ENCODE results near the gene SPTBN5. TPM values are rescaled to one million over a fixed set of nuclear protein-coding genes. Genes with fewer than 3 reads are reported as not detected.

SPTBN5 gene
- total and polyA plus RNA-seq, 10 of the 15 experiments (the other 5 are each of a cell fraction or from before 2014, with no cell fraction given) = under 0.01 to 0.18 (median 0.04) TPM; not detected in 4

- FAIRE-seq = no peak
- Histone ChIP-seq H3K36me3 (ENCODE audit: control insufficient read depth in 2 of 2, insufficient read depth in 2 of 2, low read length in 1 of 2) (no peaks in the 10 kb centered on the region; a peak in 1 of 4 replicates), H3K79me2 (ENCODE audit: control insufficient read depth, insufficient read depth, low read length) (no peaks in the 10 kb centered on the region), H3K9me3 (replicated peaks; ENCODE audit: control insufficient read depth, insufficient read depth, low read length) (no peaks in the 10 kb centered on the region), H3K4me2 (ENCODE audit: control insufficient read depth, insufficient read depth) (no peak overlapping the region), H3K9ac (ENCODE audit: control insufficient read depth, insufficient read depth, low read length) (no peak overlapping the region), H3K4me1 (ENCODE audit: control insufficient read depth, insufficient read depth, low read length) (no peaks in the 10 kb centered on the region), H3K27ac (ENCODE audit: control insufficient read depth, insufficient read depth) (no peak overlapping the region), H4K20me1 (ENCODE audit: control insufficient read depth, insufficient read depth) (no peaks in the 10 kb centered on the region; the same call in 1 of the 2 replicates), H2AFZ (ENCODE audit: control insufficient read depth, low read depth, low read length) (no peak overlapping the region), H3K27me3 (replicated peaks in 1 of 2; ENCODE audit: control insufficient read depth in 2 of 2, insufficient read depth in 2 of 2, low read length in 1 of 2) (no peaks in the 10 kb centered on the region), H3K4me3 (no peak overlapping the region)
- intact Hi-C loops (cut with micrococcal nuclease; ENCODE audit: unreplicated experiment) (no loop called here), in situ Hi-C loops (cut with MboI) (no loop called here)
- TF ChIP-seq TAF1 (IDR thresholded peaks at IDR 0.05; ENCODE audit: borderline replicate concordance, low read depth, low read length) (no peak), EP300 (IDR thresholded peaks at IDR 0.05; ENCODE audit: borderline replicate concordance in 1 of 2, control insufficient read depth in 1 of 2, low read depth in 2 of 2, low read length in 2 of 2) (no peak), CBX3 (IDR thresholded peaks at IDR 0.05; ENCODE audit: borderline replicate concordance, low read depth) (no peak), FOXM1 (IDR thresholded peaks at IDR 0.05; ENCODE audit: low read depth, low read length) (no peak), POLR2AphosphoS5 (IDR thresholded peaks at IDR 0.05; ENCODE audit: low read length) (no peak), RCOR1 (conservative IDR thresholded peaks at IDR 0.05; ENCODE audit: low read depth, low read length) (no peak), SIN3A (IDR thresholded peaks at IDR 0.05; ENCODE audit: low read depth, low read length) (no peak), MTA3 (IDR thresholded peaks at IDR 0.05; ENCODE audit: borderline replicate concordance, low read length) (no peak), NFYA (IDR thresholded peaks at IDR 0.05; ENCODE audit: borderline replicate concordance, low read depth, low read length) (no peak), SUZ12 (IDR thresholded peaks at IDR 0.05; ENCODE audit: unreplicated experiment) (no peak), GABPA (IDR thresholded peaks at IDR 0.05; ENCODE audit: low read depth) (no peak), NBN (IDR thresholded peaks at IDR 0.05) (no peak), ZSCAN29 (IDR thresholded peaks at IDR 0.05) (no peak), ZBED1 (IDR thresholded peaks at IDR 0.05; ENCODE audit: borderline replicate concordance) (no peak)
- TF ChIP-seq, protein P1, sequence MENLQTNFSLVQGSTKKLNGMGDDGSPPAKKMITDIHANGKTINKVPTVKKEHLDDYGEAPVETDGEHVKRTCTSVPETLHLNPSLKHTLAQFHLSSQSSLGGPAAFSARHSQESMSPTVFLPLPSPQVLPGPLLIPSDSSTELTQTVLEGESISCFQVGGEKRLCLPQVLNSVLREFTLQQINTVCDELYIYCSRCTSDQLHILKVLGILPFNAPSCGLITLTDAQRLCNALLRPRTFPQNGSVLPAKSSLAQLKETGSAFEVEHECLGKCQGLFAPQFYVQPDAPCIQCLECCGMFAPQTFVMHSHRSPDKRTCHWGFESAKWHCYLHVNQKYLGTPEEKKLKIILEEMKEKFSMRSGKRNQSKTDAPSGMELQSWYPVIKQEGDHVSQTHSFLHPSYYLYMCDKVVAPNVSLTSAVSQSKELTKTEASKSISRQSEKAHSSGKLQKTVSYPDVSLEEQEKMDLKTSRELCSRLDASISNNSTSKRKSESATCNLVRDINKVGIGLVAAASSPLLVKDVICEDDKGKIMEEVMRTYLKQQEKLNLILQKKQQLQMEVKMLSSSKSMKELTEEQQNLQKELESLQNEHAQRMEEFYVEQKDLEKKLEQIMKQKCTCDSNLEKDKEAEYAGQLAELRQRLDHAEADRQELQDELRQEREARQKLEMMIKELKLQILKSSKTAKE (IDR thresholded peaks at IDR 0.05; ENCODE audit: low read depth, poor library complexity, severe bottlenecking) = no peak
- TF ChIP-seq, protein P2, sequence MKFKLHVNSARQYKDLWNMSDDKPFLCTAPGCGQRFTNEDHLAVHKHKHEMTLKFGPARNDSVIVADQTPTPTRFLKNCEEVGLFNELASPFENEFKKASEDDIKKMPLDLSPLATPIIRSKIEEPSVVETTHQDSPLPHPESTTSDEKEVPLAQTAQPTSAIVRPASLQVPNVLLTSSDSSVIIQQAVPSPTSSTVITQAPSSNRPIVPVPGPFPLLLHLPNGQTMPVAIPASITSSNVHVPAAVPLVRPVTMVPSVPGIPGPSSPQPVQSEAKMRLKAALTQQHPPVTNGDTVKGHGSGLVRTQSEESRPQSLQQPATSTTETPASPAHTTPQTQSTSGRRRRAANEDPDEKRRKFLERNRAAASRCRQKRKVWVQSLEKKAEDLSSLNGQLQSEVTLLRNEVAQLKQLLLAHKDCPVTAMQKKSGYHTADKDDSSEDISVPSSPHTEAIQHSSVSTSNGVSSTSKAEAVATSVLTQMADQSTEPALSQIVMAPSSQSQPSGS (IDR thresholded peaks at IDR 0.05; ENCODE audit: low read length) = no peak
- TF ChIP-seq, protein P3, sequence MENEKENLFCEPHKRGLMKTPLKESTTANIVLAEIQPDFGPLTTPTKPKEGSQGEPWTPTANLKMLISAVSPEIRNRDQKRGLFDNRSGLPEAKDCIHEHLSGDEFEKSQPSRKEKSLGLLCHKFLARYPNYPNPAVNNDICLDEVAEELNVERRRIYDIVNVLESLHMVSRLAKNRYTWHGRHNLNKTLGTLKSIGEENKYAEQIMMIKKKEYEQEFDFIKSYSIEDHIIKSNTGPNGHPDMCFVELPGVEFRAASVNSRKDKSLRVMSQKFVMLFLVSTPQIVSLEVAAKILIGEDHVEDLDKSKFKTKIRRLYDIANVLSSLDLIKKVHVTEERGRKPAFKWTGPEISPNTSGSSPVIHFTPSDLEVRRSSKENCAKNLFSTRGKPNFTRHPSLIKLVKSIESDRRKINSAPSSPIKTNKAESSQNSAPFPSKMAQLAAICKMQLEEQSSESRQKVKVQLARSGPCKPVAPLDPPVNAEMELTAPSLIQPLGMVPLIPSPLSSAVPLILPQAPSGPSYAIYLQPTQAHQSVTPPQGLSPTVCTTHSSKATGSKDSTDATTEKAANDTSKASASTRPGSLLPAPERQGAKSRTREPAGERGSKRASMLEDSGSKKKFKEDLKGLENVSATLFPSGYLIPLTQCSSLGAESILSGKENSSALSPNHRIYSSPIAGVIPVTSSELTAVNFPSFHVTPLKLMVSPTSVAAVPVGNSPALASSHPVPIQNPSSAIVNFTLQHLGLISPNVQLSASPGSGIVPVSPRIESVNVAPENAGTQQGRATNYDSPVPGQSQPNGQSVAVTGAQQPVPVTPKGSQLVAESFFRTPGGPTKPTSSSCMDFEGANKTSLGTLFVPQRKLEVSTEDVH (IDR thresholded peaks at IDR 0.05; ENCODE audit: low read depth, partially characterized antibody) = no peak
- BruUV-seq (replicated peaks) = no TSS peak
- whole genome bisulfite sequencing (ENCODE audit: insufficient coverage, insufficient replicate concordance, low lambda C conversion rate, missing lambda C conversion rate) = 59% methylated on average over 15 of the region's 17 CpGs
- RAD21 ChIA-PET (ENCODE audit: unreplicated experiment) = interaction anchor here (0.6 kb wide), 1 partner anchor 76 kb away, joined by 3 read pairs; no protein-coding TSS in a partner anchor
- POLR2A ChIA-PET = no interaction called here
- DNase-seq (ENCODE audit: low read depth, low spot score) = no peak
- SMC1A ChIA-PET (ENCODE audit: uncharacterized antibody, unreplicated experiment) = no interaction called here
- CTCF ChIA-PET = no interaction called here
- no peak for ATAC-seq
Measured at GRCh38 chr15:41852736-41853590, 40.9 kb downstream of the SPTBN5 start.

All from GM12878 (cell line).